HL-60/S4 (cell line): ENCODE measurements around the gene UBE2M.

Experiments
- in situ Hi-C: fragments of 300-500 bp; cut with MboI; formaldehyde crosslinking; loops from 2 replicates; pipeline ENCODE4 v1.14.3; 2022; ENCODE audit warnings: low sequenced_read_pairs

UBE2M gene

DNA sequence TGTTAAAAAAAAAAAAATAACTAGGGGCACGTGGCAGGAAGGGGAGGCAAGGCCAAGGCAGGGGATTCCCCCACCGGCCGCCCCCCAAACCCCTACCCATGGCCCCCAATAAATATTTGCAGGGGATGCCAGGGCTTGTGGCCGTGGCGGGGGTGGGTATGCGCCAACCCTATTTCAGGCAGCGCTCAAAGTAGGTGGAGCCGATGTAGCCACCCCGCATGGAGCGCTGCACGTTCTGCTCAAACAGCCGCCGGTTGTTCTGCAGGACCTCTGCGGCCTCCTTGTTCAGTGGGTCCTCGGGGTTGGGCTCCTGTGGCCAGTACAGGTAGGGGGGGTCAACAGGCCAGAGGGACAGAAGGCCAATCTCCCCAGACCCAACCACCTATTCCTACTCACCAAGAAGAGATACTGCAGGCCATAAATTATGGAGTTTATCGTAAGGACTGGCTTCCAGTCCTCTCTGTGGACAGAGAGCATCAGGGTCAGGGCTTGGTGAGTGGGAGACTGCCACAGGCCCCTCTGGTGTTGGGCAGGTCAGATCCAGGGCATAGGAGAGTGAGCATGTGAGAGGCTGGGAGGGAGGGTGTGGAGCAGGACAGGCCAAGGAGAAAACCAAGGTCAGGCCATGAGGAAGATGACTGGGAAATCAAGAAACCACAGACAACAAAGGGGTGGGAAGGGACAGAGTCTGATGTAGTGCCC is 2.3 kb downstream of the UBE2M start:
- in situ Hi-C loops, result no loop called here

DNA sequence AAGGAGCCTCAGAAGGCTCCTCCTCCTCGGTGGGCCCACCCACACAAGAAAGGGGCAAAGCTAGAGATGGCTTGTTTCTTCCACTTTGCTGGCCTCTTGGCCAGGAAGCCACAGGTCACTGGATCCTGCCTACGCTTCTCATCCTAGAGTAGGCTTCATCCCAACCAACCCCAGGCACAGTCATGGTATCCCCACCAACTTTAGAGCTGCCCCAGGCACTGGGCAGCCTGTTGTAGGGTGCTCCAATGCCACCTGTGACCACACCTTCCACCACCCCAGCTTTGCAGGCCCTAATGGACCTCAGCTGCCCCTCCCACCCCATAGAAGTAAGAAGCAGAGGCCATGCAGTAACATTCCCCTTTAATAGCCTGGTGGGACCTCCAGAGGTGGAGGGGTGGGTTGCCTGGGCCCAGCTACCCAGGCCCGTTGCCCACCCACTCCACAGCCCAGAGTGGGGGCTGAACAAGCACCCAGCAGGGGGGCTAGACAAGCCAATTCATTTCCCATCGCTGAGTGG is 3.0 kb downstream of the UBE2M start:
- in situ Hi-C loops, result no loop called here

GRCh38 chr19:58554494-58555368 is 3.7 kb downstream of the UBE2M start, which contains the start of gene CHMP2A:
TSS of gene CHMP2A (minus strand) at chr19:58555105. CDS start at chr19:58554212, 893 bp downstream.
- in situ Hi-C loops, result no loop called here

- in situ Hi-C loops, result no loop called here
Measured at GRCh38 chr19:58553799-58554493, 4.5 kb downstream of the UBE2M start.

DNA sequence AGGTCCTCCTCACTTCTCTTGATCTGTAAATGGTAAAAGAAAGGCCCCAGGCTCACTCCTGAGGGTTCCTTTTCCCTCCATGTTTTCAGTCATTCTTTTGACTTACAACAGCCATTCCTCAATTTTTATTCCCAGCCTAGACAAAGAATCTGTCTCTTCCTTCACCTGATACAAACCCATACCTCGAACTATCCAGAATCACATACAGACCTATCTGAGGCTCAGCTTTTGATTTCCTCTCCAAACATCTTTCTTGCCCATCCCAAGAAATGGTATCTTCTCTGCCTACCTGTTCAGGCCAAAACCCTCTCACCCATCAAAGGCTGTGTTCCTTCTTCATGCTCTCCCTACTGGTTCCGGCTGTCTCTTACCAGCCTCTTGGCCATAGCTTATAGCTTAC is 5.8 kb downstream of the UBE2M start:
- in situ Hi-C loops, result no loop called here

GRCh38 chr19:58551577-58552471 is 6.6 kb downstream of the UBE2M start:
- in situ Hi-C loops, result no loop called here

DNA sequence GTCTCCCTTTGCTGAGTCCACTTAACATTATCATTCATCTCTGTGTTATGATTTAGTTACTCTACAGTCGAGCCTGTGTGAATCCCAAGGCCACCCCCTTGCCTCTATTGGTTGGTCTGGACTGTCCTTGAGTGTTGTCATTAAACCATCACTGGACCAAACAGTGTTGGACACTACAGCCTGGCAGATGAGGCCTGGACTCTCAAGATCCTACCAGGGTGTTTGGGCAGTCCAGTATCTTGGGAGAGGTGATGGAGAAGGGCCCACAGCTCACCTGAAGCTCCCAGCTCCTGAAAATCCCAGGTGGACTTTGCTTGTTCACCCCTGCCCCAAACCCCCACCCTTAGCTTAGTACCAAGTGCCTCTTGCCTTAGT is 7.3 kb downstream of the UBE2M start:
- in situ Hi-C loops, result no loop called here

DNA sequence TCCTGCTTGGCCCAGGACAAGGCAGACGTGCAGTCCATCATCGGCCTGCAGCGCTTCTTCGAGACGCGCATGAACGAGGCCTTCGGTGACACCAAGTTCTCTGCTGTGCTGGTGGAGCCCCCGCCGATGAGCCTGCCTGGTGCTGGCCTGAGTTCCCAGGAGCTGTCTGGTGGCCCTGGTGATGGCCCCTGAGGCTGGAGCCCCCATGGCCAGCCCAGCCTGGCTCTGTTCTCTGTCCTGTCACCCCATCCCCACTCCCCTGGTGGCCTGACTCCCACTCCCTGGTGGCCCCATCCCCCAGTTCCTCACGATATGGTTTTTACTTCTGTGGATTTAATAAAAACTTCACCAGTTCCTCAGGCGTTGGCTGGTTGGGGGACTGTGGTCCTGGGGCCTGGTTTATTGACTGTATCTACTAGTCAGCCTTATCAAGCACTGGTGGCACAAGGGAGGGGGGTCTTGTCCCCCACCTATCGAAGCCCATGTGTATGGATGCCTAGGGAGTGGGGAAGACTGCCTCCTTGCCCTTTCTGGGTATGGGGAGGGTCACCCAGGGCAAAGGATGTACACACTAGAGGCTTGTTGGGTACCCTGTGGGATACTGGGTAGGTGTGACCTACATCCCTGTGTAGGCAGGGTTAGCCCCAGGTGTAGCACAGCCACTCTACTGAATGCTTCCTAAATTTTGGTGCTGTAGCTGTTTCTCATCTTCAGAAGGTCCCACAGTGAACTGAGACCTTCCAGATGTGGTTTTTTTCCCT is 7.9 kb downstream of the UBE2M start:
- in situ Hi-C loops, result no loop called here

DNA sequence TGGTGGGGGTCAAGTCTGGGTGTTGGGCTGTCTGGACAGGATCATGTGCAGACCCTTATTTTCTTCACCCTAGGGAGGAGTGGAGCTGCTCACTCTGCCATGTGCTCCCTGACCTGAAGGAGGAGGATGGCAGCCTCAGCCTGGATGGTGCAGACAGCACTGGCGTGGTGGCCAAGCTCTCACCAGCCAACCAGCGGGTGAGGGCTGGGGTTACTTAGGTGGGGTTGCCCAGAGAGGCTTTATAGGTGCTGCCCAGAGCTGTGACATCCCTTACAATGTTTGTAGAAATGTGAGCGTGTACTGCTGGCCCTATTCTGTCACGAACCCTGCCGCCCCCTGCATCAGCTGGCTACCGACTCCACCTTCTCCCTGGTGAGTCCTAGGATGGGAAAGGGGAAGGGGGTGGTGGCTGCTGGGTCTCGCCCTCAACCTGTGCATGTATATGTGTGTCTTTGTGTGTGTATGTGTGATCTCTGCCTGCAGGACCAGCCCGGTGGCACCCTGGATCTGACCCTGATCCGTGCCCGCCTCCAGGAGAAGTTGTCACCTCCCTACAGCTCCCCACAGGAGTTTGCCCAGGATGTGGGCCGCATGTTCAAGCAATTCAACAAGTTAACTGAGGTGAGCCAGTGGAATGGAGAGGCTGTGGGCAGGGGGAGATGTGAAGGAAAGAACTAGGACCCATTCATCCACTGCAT is 8.6 kb downstream of the UBE2M start:
- in situ Hi-C loops, result no loop called here

GRCh38 chr19:58548859-58549663 is 9.3 kb downstream of the UBE2M start:
- in situ Hi-C loops, result no loop called here

DNA sequence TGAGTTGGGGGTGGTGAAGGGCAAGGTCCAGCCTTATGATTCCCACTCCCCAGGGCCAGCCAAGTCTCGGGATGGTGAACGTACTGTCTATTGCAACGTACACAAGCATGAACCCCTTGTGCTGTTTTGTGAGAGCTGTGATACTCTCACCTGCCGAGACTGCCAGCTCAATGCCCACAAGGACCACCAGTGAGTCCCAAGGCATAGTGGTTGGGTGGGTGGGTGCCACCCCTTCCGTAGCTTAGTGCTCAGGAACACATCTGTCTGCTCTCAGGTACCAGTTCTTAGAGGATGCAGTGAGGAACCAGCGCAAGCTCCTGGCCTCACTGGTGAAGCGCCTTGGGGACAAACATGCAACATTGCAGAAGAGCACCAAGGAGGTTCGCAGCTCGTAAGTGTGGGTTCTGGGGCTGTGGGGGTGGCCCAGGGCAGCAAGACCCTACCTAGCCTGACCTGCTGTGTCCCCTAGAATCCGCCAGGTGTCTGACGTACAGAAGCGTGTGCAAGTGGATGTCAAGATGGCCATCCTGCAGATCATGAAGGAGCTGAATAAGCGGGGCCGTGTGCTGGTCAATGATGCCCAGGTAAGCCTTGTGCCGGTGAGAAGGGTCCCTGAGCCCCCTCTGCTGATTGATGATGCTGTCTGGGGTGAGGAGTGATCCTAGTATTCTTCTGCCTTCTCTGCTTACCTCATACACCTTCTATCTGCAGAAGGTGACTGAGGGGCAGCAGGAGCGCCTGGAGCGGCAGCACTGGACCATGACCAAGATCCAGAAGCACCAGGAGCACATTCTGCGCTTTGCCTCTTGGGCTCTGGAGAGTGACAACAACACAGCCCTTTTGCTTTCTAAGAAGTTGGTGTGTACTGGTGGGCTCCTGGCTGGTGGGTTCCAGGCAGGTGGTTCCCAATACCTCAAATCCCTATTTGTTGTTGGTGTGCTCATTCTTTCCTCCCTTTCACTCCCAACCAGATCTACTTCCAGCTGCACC is 10.8 kb downstream of the UBE2M start:
- in situ Hi-C loops, result no loop called here

- in situ Hi-C loops, result no loop called here
Measured at GRCh38 chr19:58546019-58546530, 12.3 kb downstream of the UBE2M start.

DNA sequence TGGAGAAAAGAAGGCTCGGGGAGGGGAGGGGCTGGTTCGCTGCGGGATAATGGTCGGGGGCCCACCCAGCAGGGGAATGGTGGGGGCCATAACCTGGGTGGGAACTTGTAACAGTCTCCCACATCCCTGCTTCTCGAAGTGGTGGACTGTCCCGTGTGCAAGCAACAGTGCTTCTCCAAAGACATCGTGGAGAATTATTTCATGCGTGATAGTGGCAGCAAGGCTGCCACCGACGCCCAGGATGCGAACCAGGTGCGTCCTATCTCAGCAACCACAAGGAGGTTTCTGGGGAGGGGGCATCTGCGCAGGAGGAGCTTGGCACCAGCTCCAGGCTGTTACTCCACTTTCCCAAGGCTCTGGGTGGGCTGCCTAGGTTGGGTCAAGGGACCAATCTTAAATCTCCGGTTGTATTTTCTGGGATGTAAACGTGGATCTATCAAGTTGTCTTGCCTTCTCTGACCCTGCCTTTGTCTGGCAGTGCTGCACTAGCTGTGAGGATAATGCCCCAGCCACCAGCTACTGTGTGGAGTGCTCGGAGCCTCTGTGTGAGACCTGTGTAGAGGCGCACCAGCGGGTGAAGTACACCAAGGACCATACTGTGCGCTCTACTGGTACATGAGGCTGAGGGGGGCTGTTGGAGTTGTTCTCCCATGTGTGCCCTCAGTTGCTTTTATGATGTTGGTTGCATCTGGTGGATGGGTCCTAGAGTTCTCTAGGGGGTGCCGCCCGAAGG is 13.0 kb downstream of the UBE2M start:
- in situ Hi-C loops, result no loop called here

DNA sequence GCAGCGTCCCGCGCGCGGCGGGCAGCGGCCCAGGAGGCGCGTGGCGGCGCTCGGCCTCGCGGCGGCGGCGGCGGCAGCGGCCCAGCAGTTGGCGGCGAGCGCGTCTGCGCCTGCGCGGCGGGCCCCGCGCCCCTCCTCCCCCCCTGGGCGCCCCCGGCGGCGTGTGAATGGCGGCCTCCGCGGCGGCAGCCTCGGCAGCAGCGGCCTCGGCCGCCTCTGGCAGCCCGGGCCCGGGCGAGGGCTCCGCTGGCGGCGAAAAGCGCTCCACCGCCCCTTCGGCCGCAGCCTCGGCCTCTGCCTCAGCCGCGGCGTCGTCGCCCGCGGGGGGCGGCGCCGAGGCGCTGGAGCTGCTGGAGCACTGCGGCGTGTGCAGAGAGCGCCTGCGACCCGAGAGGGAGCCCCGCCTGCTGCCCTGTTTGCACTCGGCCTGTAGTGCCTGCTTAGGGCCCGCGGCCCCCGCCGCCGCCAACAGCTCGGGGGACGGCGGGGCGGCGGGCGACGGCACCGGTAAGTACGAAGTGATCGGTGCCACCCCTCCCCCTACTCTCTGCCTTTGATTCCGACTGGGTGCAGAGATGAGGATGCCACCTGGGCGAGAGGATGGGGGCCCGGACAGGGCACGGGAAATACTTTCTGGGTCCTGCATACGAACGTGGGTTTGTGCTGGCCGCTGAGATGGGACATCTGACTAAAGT is 13.7 kb downstream of the UBE2M start:
- in situ Hi-C loops, result no loop called here

DNA sequence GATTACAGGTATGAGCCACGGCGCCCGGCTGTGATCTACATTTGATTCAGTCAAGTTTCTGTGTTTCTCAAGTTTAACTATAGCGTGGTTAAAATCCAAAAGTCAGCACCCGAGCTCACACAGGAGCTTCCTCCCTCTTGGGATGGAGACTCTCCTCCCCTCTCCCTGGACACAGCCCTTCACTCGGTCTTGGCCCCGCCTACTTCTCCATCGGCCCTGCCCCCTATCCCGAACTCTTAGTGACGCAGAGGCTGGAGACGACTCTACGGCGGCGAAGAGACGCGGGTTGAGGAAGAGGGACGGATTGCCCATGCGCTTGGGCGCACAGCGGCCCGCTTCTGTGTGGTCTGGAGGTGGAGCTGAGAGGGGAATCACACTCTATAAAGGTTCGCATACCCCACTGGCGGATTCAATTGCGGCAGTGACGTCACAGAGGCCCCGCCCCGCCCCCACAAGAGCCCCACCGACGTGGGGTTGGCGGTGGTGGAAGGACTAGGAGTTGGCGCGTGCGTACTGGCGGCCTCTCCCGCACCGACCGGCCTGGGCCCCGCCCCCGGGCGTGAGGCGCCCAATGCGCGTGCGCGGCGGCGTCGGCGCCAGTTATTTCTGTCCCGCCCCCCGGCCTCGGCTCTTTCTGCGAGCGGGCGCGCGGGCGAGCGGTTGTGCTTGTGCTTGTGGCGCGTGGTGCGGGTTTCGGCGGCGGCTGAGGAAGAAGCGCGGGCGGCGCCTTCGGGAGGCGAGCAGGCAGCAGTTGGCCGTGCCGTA is 14.4 kb downstream of the UBE2M start, which contains the start of gene TRIM28:
TSS of gene TRIM28 (plus strand) at position 239 of the 765 bp plus-strand sequence. CDS start 694 bp downstream, outside the sequence.
- in situ Hi-C loops, result no loop called here
